HG03108 (cell line): ENCODE measurements around the gene OR2AE1.
"Not testable (repeated sequence)": the region's sequence is repeated elsewhere in the genome, so short reads cannot be mapped to it uniquely, and the experiment has no call there.

Experiments
- ATAC-seq: cut with Tn5 transposase; IDR thresholded peaks from one replicate; pipeline ENCODE4 v1.9.1; 2021; ENCODE audit warnings: moderate library complexity; ENCODE audit not compliant: unreplicated experiment

OR2AE1 gene, protein sequence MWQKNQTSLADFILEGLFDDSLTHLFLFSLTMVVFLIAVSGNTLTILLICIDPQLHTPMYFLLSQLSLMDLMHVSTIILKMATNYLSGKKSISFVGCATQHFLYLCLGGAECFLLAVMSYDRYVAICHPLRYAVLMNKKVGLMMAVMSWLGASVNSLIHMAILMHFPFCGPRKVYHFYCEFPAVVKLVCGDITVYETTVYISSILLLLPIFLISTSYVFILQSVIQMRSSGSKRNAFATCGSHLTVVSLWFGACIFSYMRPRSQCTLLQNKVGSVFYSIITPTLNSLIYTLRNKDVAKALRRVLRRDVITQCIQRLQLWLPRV

DNA sequence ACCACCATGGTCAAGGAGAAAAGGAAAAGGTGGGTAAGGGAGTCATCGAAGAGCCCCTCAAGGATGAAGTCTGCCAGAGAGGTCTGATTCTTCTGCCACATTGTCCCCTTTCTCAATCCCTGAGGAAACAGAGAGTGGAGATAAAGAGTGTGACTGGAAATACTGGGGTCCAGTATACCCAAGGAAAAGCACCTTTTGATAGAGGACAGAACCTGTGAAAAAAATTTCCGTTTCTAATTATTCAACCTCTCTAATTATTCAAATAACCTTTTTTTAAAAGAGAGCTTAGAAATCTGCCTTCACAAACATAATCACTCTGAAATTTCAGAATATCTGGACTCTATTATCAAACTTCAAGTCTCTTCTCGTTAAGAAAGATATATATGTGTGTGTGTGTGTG is at the start of gene OR2AE1:
OR2AE1 (minus strand) TSS at position 101 of the 400 bp plus-strand sequence; CDS start at position 101, 0 bp downstream.
- no peak for ATAC-seq

DNA sequence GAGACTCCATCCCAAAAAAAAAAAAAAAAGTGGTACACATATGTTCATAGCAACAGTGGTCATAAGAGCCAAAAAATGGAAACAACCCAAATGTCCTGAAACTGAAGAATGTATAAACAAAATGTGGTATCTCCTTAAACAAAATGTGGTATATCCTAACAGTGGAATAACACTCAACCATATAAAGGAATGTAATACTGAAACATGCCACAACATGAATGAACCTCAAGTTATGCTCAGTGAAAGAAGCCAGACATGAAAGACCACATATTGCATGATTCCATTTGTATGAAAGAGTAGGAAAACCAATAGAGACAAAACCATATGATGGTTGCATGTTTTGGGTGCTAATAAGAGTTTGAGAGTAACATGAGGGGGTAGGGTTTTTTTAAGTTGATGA is 49.5 kb upstream of the OR2AE1 start:
- ATAC-seq = no peak

DNA sequence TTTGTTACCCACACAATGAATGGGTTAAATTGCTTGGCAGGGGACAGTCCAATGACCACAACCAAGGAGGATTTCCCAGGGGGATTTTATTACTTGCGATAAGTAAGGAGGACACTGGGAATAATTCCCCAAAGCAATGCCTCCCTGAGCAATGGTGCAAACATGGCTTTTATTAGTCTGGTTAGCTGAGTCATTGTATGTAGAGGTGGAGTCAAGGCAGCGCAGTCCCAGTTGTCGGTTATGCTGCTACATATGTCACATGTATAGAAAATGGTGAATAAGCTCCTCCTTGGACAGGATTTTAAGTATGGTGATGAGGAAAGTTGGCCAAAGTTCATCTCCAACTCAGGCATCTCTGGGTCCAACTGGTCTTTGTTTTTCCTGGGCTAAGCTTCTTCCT is 46.4 kb upstream of the OR2AE1 start:
- ATAC-seq = no peak

DNA sequence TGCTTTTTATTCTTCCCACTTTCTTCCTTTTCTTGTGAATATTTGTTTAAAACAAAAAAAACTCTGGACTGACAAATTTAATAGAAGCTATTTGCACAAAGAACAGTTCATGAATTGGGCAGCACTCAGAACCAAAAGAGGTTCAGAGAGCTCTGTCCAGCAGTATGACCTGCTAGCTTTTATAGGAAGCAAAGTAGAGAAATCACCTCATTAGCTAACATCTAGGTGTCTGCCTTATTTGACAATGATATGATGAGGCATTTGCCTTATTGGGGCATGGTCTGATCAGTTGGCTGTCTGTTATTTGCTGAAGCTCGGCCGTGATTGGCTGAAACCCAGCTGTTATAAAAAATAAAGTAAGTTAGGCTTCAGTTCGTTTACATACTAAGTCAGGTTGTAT is 43.3 kb upstream of the OR2AE1 start:
- ATAC-seq = no peak

DNA sequence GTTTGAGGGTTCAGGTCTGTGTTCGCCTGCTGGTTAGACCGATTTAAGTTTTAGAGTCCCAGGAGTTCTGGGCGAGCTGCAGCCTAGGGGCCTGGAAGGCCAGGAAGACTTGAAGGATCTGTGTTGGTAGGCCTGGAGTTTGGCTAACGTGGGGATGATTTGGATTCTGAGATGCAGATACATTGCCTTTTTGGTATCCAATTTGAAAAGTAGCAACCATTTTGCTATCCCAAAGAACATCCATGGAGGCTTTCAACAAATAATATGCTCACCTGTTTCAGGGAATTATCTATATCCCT is 42.9 kb upstream of the OR2AE1 start:
- ATAC-seq = no peak

DNA sequence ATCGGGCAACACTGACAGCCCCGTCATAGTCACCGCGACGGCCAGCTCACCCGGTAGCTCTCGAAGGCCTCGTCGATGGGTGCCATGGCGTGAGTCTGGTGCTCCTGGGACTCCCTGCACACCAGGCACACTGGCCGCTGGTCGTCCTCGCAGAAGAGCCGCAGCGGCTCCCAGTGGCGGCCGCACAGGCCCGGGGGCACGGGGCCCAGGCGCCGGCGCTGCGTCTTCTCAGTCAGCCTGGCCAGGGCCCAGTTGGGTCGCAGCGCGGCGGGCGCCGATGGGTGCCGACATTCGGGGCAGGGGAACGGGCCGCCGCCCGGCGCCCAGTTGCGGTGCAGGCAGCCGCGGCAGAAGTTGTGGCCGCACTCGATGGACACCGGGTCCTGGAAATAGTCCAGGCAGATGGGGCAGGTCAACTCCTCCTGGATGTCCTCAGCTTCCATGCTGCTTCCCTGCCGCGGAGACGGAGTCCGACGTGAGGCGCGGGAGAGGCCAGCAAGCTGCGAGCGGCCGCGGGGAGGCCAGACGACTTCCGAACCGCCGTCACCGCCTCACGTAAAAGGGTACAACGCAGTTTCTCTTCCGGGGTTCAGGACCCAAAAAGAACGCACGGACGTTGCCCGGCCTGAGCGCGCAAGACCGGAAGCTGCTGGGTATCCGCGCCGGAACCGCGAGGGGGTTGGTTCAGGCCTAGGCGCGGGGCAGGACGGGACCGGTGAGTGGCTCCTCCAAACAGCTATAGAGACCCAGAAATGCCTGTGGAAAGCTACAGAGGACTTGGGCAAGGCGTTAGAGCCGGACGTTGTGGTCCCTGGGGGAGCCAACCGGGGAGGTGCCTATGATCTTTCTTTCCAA is 42.4 kb upstream of the OR2AE1 start, which contains the start of gene TRIM4:
TRIM4 (minus strand) TSS at position 572 of the 855 bp plus-strand sequence; CDS start at position 443, 129 bp downstream.
- peak; percentile 95 for ATAC-seq

DNA sequence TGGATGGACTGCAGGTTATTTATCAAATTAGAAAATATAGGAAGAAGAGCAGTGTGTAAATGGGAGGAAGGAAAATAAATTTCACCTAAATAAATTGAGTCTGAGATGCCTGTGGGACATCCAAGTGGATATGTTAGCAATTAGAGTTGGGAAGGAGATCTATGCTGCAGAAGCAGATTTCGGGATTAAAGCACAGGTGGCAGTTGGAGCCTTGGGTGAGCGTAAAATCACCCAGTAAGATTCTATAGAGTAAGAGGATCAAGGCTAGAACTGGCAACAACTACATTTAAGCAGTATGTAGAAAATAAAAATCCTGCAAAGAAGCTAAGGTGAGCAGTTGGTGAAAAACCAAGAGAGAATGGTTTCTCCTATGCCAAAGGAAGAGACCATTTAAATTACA is 34.1 kb upstream of the OR2AE1 start:
- ATAC-seq = no peak

DNA sequence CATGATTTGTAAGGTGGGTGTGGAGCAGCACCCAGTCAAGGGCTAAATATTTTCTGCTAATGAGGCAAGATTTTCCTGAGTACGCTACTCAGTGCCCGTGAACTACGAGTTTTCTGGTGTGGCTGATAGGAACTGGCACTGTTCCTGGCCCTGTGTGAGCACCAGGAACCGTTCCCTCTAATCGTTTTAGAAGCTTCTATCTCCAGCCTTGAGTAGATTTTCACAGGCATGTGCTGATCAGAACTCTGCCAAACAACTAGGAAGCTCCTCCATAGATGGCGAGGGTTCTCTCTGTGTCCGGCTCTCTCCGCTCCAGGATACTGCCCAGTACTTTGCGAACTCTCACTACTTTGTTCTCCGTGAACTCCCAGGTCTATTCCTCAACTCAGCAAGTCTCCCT is 24.7 kb upstream of the OR2AE1 start:
- no peak for ATAC-seq

DNA sequence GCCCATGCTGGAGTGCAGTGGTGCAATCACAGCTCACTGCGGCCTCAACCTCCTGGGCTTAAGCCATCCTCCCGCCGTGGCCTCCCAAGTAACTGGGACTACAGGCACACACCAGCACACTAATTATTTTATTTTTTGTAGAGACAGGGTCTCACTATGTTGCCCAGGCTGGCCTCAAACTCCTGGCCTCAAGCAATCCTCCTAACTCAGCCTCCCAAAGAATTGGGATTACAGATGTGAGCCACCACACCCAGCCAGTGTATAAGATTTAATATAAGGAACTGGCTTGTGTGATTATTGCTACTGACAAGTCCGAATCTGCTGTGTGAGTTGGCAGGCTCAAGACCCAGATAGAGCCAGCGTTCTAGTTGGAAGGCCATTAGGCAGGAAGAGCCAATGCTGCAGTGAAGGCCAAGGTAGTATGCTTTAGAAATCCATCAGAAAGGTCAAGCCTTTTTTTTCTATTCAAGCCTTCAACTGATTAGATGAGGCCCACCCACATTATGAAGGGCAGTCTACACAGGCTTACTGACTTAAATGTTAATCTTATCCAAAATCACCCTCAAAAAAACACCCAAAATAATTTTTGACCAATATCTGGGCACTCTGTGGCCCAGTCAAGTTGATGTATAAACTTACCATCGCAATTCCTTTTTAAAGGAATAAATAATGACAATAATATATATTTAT is 23.1 kb upstream of the OR2AE1 start:
- no peak for ATAC-seq

DNA sequence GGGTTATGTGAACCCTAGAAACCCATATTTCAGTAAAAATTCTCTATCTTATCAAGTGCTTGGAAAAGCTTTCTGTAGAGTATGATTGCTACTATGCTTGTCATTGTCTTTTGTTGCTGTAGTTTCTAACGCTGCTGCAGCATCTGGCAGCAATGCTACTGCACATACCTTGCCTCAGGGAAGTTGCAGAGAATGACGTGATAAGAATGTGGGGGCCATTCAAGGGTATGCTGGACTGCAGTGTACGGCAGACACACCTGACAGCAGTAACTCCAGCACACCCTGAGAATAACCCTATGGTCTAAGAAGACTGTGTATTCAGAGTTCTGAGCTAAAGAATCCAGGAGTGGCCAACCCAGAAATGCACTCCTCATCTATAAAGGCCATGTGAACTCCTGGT is 22.0 kb upstream of the OR2AE1 start:
- no peak for ATAC-seq

DNA sequence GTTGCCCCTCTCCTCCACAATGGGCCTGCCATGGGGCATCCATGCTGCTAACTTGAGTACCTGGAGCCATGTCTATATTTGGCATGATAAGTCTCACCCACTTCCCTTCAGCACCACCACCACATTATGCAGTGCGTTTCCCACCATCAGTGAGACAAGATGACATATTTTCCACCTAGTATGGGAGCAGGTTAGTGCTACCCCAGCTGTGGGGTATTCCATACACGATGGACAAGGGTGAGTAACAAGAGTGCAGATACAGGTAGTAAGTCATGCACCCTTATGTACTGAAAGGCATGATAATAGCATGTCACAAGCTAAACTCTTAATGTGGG is 21.2 kb upstream of the OR2AE1 start:
- no peak for ATAC-seq

DNA sequence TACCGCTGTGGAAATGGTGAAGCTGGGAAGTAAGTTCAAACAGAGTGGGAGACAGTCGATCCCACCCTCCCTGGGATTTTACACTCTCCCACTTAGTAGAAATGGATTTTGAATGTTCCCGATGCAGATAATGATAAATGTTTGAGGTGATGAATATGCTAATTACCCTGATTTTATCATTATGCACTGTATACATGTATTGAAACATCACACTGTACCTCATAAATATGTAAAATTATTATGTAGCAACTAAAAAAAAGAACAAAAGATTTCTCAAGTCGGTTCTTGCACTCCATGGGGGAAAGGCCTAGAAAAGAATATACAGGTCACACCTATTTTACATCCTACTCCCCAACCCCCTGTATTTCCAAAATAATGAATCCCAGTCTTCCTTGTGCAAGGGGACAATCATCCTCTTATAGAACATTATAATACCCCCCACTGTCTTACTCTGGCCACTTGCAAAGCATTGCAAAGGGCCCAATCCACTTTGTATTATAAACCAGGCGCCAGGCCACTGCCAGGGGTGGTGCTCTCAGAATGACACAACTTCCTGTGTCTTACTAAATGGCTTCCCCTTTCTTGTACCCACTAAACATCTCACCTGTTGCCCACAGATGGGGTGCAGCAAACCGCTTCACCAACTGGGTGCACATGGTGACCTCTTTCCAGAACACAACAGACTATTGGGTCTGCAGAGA is 20.6 kb upstream of the OR2AE1 start:
- no peak for ATAC-seq

DNA sequence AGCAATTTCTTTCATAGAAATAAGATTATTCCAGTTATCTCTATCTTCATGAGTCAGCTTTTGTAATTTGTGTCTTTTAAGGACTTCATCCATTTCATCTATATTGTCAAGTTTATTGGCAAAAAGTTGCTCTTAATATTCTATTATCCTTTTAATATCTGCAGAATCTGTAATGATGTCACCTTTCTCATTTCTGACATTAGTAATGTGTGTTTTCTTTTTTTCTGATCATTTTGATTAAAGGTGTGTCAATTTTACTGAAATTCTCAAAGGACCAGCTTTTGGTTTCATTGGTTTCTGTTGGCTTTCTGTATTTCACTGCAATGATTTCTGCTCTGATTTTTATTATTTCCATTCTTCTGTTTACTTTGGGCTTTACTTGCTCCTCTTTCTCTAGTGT is 17.9 kb upstream of the OR2AE1 start:
- ATAC-seq = no peak

DNA sequence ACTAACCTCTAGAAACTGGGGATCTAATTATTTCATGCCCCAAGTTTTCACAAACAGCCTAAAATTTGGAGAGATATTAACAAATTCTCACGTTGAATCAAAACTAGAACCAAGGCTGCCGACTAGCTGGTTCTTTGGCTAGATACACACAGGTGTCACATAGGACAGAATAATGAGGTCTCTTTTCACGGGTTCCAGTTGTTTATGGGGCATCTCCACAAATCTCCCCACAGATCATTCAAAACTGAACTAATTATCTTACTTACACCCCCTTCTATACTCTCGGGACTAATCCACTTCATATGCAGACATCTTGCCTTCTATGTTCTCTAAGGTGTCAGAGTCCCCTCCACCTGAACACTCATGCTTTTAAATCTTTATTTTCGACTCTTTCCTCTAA is 16.4 kb upstream of the OR2AE1 start:
- no peak for ATAC-seq

DNA sequence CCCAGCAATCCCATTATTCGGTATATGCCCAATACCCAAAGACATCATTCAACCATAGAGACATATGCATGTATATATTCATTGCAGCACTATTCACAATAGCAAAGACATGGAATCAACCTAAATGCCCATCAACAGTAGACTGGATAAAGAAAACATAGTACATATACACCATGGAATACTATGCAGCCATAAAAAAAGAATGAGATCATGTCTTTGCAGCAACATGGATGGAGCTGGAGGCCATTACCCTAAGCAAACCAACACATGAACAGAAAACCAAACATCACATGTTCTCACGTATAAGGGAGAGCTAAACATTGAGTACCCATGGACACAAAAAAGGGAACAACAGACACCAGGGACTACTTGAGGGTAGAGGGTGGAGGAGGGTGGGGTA is 13.5 kb upstream of the OR2AE1 start:
- ATAC-seq = not testable (repeated sequence)

DNA sequence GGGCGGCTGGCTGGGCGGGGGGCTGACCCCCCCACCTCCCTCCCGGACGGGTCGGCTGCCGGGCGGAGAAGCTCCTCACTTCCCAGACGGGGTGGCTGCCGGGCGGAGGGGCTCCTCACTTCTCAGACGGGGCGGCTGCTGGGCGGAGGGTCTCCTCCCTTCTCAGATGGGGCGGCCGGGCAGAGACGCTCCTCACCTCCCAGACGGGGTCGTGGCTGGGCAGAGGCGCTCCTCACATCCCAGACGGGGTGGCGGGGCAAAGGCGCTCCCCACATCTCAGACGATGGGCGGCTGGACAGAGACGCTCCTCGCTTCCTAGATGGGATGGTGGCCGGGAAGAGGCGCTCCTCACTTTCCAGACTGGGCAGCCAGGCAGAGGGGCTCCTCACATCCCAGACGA is 11.5 kb upstream of the OR2AE1 start:
- ATAC-seq = not testable (repeated sequence)

DNA sequence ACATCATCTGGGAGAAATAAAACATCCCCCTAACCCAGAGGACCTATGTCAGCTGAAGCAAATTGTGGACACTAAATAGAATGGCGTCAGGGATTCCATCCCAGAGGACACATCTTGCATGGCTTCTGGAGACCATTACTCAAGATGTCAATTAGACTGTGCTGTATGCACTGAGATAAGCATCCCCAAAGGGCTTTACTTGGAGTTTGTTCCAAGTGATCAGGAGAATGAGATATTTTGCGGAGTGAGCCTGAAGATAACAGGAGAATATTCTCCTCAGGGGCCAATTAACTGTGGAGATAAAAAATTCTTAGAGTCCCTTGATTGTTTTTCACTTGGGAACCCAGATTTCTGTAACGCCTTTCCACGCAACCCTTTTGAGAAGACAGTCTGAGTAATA is 4.5 kb upstream of the OR2AE1 start:
- no peak for ATAC-seq

DNA sequence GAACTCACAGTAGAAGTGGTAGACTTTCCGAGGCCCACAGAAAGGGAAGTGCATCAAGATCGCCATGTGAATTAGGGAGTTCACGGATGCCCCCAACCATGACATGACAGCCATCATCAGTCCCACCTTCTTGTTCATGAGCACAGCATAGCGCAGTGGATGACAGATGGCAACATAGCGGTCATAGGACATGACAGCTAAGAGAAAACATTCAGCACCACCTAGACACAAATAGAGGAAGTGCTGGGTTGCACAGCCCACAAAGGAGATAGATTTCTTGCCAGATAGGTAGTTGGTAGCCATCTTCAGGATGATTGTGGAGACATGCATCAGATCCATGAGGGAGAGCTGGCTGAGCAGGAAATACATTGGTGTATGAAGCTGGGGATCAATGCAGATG is 342 bp downstream of the OR2AE1 start:
- no peak for ATAC-seq

DNA sequence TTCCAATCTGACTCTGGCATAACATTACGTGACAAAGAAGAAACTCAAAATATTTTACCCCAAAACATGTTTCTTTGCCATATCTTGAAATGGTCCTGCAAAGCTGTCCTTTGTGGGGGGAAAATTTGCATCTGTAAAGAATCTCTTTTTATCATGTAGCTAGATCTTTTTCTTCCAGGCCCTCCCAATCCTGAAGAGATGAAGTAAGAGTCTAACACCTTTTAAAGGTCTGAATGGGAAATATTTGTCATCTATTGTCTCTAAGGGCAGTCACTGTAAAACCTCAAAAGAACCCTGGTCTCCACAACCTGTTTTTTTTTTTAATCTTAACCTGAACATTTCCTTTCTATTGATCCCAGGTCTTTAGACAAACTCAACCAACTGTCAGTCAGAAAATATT is 8.6 kb downstream of the OR2AE1 start:
- ATAC-seq = no peak

DNA sequence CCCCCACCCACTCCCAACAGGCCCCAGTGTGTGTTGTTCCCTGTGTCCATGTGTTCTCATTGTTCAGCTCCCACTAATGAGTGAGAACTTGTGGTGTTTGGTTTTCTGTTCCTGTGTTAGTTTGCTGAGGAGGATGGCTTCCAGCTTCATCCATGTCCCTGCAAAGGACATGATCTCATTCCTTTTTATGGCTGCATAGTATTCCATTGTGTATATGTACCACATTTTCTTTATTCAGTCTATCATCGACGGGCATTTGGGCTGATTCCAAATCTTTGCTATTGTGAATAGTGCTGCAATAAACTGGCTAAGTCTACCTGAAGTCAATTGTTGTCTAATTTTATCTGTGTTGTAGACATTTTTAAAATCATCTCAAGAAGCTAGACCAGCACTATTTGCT is 9.4 kb downstream of the OR2AE1 start:
- not testable (repeated sequence) for ATAC-seq

DNA sequence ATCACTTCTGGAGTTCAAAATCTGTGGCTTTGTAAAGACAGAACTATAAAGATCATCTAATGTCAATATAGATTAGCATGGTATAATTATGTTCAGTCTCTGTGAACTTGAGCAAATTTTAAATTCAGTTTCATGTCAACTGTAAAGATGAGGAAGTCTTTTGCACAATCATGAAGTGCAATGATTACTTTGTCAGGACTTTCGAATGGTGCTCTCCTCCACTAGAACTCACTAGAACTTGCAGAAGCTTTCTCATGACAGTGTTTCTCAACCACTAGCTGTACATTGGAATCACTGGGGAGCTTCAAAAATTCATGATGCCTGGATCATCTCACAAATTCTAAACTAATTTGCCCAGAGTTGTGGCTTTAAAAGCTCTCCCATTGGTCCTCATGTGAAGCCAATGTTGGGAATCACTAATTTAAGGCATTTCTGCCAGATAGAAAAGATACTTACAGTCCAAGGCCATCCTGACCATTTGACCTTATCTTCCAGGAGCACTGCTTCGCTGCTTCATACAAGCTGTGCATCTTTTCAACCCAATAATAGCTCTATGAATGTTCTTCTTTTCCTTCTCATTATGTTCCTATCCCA is 12.9 kb downstream of the OR2AE1 start:
- no peak for ATAC-seq
